HG02840 (cell line): ENCODE measurements around the gene ZMYM2.

ENCODE experiments used
- ATAC-seq: cut with Tn5 transposase; IDR thresholded peaks from one replicate; pipeline ENCODE4 v1.9.1; 2021; ENCODE audit warnings: mild to moderate bottlenecking, moderate library complexity, moderate number of reproducible peaks; ENCODE audit not compliant: unreplicated experiment, low FRiP score

The ZMYM2 gene

DNA sequence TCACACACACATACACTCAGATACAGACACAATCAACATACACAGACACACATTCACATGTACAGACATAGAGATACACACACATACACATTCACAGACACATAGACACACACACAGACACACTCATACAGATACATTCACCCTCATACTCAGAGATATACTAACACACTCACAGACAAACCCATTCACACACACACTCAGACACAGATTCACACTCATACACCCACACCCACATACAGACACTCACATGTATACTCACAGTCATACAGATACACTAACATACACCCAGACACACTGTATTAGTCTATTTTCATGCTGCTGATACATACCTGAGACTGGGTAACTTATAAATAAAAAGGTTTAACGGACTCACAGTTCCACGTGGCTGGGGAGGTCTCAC is 171.5 kb downstream of the ZMYM2 start:
- ATAC-seq = no peak

DNA sequence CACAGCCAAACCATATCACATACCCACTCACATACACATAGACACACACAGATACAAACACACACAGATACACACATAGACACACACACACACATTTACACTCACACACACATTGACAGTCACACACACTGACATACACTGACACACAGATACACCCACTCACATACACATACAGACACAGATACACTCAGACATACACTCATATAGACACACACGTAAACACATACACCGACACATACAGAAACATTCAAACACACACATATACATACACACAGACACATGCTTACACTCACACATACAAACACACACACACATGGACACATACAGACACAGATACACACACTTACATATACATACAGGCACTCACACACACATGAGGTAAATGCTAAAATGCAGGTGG is 172.1 kb downstream of the ZMYM2 start:
- ATAC-seq = no peak

DNA sequence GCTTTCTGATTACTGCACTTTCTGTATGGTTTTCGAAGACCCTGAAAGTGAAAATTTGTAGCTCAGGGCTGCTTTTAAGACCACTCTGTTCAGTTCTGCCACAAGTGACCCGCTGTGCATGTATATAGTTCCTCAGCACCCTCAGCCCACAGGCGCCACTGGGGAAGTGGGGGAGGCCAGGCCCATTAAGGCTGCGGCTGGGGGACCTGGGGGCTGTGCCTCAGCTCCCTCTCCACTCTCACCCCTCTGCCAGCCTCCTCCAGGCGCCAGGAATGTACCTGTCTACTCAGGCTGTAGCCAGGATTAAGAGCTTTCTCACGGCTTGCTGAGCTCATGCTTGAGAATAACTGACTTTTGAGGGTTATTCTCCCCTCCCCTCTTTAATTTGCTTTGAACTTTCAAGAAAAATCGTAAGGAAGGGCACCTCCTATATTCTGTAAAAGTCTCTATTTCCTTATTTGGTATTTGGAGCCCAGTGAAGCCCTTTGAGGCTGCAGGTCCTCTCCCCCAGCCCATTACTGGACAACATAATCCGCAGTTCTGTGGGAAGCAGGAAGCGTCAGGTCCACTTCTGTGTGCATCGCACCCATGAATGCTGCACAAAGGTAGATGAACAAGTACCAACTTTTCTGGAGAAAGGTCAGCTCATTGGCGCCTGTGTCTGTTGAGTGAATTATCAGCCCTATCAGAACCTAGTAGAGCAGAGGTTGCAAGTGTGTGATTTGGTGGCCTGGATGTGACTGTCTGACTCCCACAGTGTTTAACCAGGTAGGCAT is 172.7 kb downstream of the ZMYM2 start:
- no peak for ATAC-seq

DNA sequence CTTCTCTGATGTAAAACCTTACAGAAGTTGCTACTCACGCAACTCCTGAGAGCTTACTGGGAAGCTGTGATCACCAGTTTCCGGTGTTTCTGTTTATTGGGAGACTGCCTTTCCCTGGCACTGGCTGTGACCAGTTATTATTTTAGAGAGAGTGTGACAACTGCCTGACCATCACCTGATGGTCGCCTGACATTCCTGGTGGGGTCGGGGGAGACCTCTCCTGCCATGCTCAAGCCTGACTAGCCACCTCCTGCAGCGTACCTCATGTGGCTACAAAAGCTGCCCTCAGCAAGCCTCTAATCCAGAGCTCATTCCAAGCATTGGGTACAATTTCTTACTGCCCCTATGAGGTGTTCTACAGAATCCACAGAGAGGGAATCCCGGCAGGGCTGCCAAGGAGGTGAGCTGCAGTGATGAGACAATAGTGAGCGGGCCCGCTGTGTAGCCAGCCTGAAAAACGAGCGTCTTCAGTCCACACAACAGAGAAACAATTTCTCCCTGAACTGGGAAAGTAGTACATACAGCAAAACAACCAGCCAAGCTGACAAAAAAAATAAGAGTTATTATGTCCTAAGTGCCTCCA is 173.6 kb downstream of the ZMYM2 start:
- ATAC-seq = no peak

DNA sequence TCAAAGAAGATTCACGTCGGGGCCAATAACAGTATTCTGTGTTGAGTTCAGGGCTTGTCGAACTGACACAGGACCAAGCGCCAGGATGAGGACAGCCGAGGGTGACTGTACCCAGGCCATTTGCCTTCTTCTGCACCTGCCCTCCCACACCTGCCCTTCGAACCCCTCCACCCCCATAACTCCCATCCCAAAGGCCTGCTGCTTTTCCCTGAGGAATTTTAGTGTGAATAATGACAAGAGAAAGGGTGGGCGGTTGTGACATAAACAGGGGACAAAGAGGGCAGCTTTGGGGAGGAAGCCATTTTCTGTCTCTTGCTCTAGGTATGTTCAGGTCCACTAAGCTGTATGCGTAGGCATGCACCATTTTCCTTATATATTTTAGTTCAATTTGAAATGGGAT is 176.2 kb downstream of the ZMYM2 start:
- ATAC-seq = no peak

DNA sequence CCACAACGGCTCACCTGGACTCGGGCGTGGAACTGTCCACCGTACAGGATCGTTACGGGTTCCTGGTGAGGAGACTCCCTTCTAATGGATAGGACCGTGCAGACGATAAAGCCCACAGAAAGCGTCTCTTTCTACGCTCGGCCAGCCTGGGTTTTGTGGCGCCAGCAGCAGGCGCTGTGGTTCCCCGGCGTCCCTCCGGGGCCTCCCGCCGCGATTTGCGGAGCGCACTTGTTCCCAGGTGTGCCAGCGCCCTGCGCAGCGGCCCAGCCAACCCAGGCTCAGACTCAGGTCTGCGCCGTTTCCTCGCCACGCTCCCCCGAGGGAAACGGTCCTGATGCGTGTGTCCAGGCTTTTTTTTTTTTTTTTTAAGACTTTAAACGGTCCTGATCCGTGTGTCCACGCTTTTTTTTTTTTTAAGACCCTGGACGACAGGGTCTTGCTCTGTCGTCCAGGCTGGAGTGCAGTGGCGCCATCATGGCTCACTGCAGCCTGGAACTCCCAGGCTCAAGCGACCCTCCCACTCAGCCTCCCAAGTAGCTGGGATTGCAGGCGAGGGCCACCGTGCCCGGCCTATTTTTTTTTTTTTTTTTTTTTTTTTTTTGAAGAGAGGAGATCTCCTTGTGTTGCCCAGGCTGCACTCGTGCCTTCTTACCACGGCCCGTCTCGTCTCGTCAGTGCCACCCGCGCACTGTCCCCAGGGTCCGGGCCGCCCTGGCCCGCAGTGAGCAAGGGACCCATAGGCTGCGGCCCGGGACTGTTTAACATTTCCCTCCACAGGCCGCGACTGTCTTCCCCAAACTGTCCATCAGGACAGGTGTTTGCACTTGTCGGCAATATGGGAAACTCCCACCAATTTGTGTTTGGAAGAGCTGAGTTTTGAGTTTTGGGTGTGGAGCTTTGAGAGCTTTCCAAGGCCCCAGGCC is 178.5 kb downstream of the ZMYM2 start:
- no peak for ATAC-seq

DNA sequence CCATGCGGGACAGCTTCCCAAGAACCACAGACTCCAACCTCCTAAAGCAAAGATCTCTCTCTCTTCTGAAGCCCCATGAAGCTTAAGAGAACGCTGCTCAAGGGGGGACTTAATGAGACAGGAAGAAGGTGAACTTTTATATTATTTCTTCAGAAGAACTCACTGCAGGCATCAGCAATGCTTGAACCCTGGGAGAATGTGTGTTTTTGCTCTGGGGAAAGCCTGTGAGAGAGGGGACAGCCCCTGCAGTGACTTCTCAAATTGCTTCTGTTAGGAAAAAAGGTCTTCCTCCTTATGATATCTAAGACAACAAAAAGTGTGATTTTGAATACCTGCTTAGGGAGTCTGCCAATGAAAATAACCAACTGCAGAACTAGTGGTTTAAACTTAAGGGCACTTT is 179.3 kb downstream of the ZMYM2 start:
- no peak for ATAC-seq

DNA sequence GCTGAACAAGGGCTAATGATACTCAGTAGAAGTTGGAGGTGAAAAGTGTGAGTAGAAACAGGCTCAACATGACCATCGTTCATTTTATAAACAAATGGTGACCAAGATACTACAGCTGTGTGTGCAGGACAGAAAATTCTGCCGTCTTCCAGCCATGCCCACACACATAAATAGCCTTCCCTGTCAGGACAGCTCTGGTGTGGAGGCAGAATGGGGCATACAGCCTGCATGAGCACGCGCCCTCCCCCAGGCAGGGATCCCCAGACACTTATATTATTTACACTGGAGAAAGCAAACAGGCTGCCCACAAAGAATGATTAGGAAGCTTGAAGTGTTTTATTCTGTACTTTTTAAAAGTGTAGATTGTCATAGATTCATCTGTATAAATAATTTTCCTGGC is 182.0 kb downstream of the ZMYM2 start:
- no peak for ATAC-seq
